Camera-type eye (tissue), 1 donor: ENCODE data around the gene ANOS1. TPM values are rescaled to one million over a fixed set of nuclear protein-coding genes. Genes with fewer than 3 reads are reported as not detected.

Experiments used
- total RNA-seq: library from RNA; depleted of rRNA; stranded (reverse); fragments of >200 nt; gene quantifications from one replicate; pipeline ENCODE4 v1.2.3, GENCODE V29; 2014

ANOS1 gene
- total RNA-seq = 49.4 TPM

DNA sequence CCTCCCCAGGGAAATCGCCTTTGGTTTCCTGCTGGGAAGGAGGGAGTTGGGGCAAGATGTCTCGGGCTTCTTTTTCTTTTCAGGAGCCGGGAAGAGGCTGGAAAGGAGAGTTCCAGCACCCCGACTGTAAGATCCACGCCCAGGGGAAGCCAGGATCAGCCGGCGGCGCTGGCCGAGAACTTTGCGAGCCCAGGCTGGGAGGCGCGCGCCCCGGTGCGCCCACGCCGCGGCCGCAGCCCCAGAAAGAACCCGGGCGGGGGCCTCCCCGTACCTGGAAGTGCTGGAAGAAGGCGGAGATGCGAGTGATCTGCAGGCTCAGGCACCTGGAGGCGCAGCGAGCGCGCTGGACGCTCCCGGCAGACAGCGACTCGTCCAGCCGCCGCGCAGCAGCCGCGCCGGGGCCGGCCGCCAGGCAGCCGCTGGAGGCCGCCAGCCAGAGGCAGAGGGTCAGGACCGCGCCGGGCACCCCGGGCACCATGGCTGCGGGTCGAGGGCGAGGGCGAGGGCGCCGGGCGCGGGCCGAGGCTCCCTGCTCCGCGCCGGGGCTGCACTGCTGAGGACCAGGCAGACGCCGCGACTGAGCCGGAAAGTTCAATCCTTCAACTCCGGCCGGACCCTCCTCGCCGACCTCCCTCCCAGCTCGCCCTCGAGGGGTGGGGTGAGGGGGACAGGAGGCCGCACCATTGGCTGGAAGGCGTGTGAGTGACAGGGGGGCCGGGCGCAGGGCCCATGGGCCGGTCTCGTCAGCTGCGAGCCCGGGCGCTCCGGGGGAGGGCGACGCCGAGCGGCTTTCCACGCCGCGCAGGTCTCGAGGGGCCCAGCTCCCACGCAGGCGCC, at the start of gene ANOS1:
Gene ANOS1, minus strand, starts transcription at position 579 of the 837 bp plus-strand sequence. Its CDS starts 101 bp downstream, at position 478.

Other genes with a start within 250 kb of the ANOS1 start
- not detected for gene FAM9A, start 69.2 kb upstream of the ANOS1 start, total RNA-seq